ENCODE results near the gene CCNE1.

The CCNE1 gene

DNA sequence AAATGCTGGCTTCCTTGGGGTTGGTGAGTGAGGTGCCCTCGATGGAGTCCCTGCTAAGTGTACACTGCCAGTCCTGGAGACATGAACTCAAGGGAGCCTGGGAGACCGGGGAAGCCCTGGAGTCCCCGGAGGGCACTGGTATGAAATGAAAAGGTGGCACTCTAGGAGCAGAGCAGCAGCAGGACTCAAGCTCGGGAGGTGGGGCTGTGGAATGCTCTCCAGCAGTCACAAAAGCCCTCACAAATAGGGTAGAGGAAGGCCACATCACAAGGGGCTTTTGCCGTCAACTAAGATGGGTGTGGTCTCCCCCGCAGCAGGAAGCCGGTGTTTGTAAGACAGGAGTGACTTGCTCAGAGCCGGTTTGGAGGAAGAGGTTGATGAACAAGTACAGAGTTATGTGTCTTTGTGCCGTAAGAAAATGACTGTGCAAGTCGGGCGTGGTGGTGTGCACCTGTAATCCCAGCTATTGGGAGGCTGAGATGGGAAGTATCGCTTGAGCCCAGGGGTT is 19.3 kb downstream of the CCNE1 start:
- no peak overlapping the region for H3K4me3 ChIP-seq (replicated peaks; ENCODE audit: low read depth, low read length)
- TF ChIP-seq CTCF (IDR thresholded peaks at IDR 0.05; ENCODE audit: low read depth, low read length, missing control alignments) = no peak
- no peak for DNase-seq (ENCODE audit: extremely low read depth, low read depth)

GRCh38 chr19:29831686-29832085 is 19.9 kb downstream of the CCNE1 start:
- TF ChIP-seq CTCF (IDR thresholded peaks at IDR 0.05; ENCODE audit: low read depth, low read length, missing control alignments) = no peak
- DNase-seq (ENCODE audit: extremely low read depth, low read depth) = no peak

DNA sequence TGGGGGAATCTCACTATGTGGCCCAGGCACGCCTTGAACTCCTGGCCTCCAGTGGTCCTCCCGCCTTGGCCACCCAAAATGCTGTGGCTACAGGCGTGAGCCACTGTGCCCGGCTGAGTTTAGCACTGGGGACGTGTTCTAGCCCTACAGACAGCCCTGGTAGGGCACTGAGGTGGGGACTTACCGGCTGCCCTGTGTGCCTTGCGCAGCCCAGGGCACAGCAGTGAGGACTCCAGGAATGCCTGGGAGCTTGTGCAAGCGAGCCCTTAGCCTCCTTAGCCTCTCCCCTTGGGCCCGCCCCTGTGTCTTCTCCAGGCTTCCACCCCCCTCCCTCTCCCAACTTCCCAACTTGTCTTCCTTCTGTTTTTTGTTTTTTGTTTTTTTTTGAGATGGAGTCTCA is 21.0 kb downstream of the CCNE1 start:
- TF ChIP-seq CTCF (IDR thresholded peaks at IDR 0.05; ENCODE audit: low read depth, low read length, missing control alignments) = no peak
- no peak overlapping the region for H3K4me3 ChIP-seq (replicated peaks; ENCODE audit: low read depth, low read length)
- DNase-seq (ENCODE audit: extremely low read depth, low read depth) = no peak

More at GRCh38 chr19:29831686-29832085, 19.9 kb downstream of the CCNE1 start:
- H3K4me3 ChIP-seq (replicated peaks; ENCODE audit: low read depth, low read length) = no peak overlapping the region

GRCh38 chr19:29833614-29834261 is 21.9 kb downstream of the CCNE1 start:
- TF ChIP-seq CTCF (IDR thresholded peaks at IDR 0.05; ENCODE audit: low read depth, low read length, missing control alignments) = no peak
- H3K4me3 ChIP-seq (replicated peaks; ENCODE audit: low read depth, low read length) = no peak overlapping the region
- DNase-seq (ENCODE audit: extremely low read depth, low read depth) = no peak

GRCh38 chr19:29834991-29835846 is 23.4 kb downstream of the CCNE1 start:
- H3K4me3 ChIP-seq (replicated peaks; ENCODE audit: low read depth, low read length) = no peak overlapping the region
- TF ChIP-seq CTCF (IDR thresholded peaks at IDR 0.05; ENCODE audit: low read depth, low read length, missing control alignments) = no peak
- DNase-seq (ENCODE audit: extremely low read depth, low read depth) = no peak

- no peak overlapping the region for H3K4me3 ChIP-seq (replicated peaks; ENCODE audit: low read depth, low read length)
- TF ChIP-seq CTCF (IDR thresholded peaks at IDR 0.05; ENCODE audit: low read depth, low read length, missing control alignments) = no peak
- no peak for DNase-seq (ENCODE audit: extremely low read depth, low read depth)
These were observed 24.6 kb downstream of the CCNE1 start for GRCh38 chr19:29836409-29836825.

Measured in HFF-Myc (cell line).